Activated T-helper 2 cell treated with anti-CD3 and anti-CD28 coated beads, Interferon-gamma antibody, Interleukin-2, Interleukin-4, amounts not matched to agents 10 μg/mL and 5 μg/mL and 100 μg/mL, durations not matched to agents 14 hours and 24 hours and 36 hours (primary cell): Measurements from ENCODE around the gene LCP1. TPM values are rescaled to one million over a fixed set of nuclear protein-coding genes. Genes with fewer than 3 reads are reported as not detected.
A peak's percentile ranks its signal among the peaks of the same experiment; 100 is the strongest.

ENCODE experiments used
- DNase-seq: peaks from one replicate; pipeline ENCODE4 v3.0.0; 2021; ENCODE audit warnings: low spot score
- H3K27ac Mint-ChIP-seq: one replicate; pipeline ENCODE4 v1.8.0; 2021; ENCODE audit warnings: mixed read lengths
- H3K27me3 Mint-ChIP-seq: one replicate; pipeline ENCODE4 v1.8.0; 2021; ENCODE audit warnings: low read depth, mixed read lengths
- H3K36me3 Mint-ChIP-seq: one replicate; pipeline ENCODE4 v1.8.0; 2021; ENCODE audit warnings: low read depth, mixed read lengths
- H3K4me1 Mint-ChIP-seq: one replicate; pipeline ENCODE4 v1.8.0; 2021; ENCODE audit warnings: low read depth, mixed read lengths
- H3K4me3 Mint-ChIP-seq: one replicate; pipeline ENCODE4 v1.8.0; 2021; ENCODE audit warnings: low read depth, mild to moderate bottlenecking, moderate library complexity, mixed read lengths
- H3K9me3 Mint-ChIP-seq: one replicate; pipeline ENCODE4 v1.8.0; 2021; ENCODE audit warnings: mixed read lengths
- intact Hi-C: fragments of 100-400 bp; cut with micrococcal nuclease; formaldehyde crosslinking; loops from one replicate; pipeline ENCODE4 v1.15.1; 2023
- total RNA-seq: library from RNA; stranded (reverse); gene quantifications from 2 replicates; pipeline ENCODE4 v1.2.3, GENCODE V29; 2022

LCP1 gene
- total RNA-seq, 1 donor from 2014 or later, result 741 TPM

DNA sequence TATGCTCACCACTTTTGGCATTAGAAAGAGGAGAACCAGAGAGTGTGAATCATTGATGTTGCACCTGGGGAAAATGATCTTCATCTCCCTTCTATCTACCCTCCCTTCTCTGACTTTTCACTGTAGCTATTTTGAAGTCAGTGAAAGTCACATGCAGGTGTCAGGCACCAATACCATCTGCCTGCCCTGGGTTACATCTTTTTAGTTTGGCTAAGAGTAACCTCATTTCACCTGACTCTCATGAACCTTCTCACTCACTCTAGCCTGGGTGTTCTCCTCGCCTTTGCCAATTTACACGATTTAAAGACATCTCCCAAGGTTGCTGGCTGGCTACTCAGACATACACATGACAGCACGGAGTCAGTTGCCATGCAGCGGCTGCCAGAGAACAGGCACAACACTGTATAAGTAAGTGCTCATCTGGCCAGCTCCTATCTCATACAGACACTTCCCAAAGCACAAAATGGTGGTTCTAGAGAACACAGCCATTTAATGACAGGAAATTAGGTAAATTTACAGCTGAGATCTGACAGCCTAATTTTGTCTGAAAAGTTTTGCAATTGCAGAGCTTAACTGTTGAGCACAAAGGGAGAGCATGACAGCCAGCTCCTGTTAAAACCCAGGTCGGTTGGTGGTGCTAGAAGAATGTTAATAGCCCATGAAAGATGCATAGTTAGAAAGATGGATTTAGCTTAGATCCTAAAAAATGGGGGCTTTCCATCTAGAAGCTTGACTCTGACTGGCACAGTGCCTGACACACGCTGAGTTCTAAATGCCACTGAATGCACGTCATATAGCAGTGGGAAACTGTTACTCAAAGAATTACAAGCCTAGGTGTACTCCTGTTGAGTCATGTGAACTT lies 32.5 kb downstream of the LCP1 start:
- H3K27ac Mint-ChIP-seq, result peak overlapping the region; percentile 50
- H3K9me3 Mint-ChIP-seq, result no peaks in the 10 kb centered on the region
- intact Hi-C loops, result loop anchor here (5.0 to 10.0 kb wide), 2 partner anchors 33 to 635 kb away; partner anchors contain the start of gene LCP1
- H3K4me1 Mint-ChIP-seq, result peaks cover 43% of the 10 kb centered on the region
- H3K27me3 Mint-ChIP-seq, result no peaks in the 10 kb centered on the region
- H3K4me3 Mint-ChIP-seq, result no peak overlapping the region
- no peak for DNase-seq
- peaks cover 86% of the 10 kb centered on the region for H3K36me3 Mint-ChIP-seq

DNA sequence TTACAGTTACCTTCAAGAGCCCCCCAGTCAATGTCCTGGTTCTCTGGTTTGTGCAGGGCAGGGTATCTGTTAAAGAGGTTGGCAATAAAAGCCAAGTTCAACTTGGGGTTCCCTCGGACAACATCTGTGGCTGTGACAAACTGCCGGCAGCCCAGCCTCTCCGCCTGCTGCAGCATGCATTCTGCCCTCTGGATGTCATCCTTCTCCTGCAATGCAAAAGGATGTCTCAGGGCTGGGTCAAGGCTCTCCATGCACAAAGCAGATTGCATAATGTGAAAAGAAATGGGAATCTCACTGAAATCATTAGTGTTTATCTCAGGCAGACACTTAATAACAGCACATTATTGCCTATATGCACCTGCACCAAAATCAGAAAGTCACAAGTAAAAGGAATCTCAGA lies 35.1 kb downstream of the LCP1 start:
- DNase-seq, result no peak
- H3K27me3 Mint-ChIP-seq, result no peaks in the 10 kb centered on the region
- peaks cover 23% of the 10 kb centered on the region for H3K4me1 Mint-ChIP-seq
- intact Hi-C loops, result loop anchor here (5.0 to 10.0 kb wide), 2 partner anchors 35 to 632 kb away; partner anchors contain the start of gene LCP1
- H3K4me3 Mint-ChIP-seq, result no peak overlapping the region
- H3K27ac Mint-ChIP-seq, result no peak overlapping the region
- H3K9me3 Mint-ChIP-seq, result no peaks in the 10 kb centered on the region
- H3K36me3 Mint-ChIP-seq, result peaks cover 83% of the 10 kb centered on the region

DNA sequence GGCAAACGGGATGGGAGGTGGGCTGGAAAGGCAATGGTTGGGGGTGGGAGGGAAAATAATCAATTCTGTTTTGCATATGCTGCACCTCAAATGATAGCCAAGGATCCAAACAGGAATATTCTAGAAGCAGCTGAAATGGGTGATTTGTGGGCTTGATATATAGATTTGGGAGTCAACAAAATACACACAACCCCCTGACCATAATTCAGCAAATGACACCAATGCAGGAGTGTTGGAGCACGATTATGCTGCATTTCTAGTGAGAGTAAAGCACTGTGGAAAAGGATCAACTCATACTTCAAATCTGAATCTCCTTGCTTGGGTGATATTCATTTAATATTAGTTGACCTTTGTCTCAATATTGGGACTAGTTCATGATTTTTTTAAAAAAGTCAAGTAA lies 36.0 kb downstream of the LCP1 start:
- peaks cover 83% of the 10 kb centered on the region for H3K36me3 Mint-ChIP-seq
- H3K4me3 Mint-ChIP-seq, result no peak overlapping the region
- no peak for DNase-seq
- H3K27ac Mint-ChIP-seq, result no peak overlapping the region
- no peaks in the 10 kb centered on the region for H3K9me3 Mint-ChIP-seq
- no peaks in the 10 kb centered on the region for H3K27me3 Mint-ChIP-seq
- H3K4me1 Mint-ChIP-seq, result peaks cover 23% of the 10 kb centered on the region
- intact Hi-C loops, result loop anchor here (5.0 to 10.0 kb wide), 2 partner anchors 36 to 631 kb away; partner anchors contain the start of gene LCP1

DNA sequence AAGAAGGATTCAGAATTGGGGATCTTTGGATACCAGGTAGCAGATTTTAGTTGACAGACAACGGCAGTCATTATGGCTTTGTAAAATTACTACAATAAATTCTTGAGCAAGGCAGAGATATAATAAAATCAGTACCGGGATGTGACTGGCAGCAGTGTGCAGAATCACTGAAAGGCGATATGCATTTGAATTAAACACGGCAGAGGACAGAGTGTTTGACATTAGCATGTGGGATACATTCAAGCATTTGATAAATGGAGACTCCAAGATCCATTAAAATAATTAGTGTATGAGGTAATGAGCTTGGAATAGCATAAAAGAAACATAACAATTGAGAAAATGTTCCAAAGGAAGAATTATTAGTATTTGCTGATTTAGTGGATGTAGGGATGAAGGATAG lies 36.8 kb downstream of the LCP1 start:
- Mint-ChIP-seq H3K9me3 (no peaks in the 10 kb centered on the region), H3K4me1 (peaks cover 19% of the 10 kb centered on the region), H3K4me3 (no peak overlapping the region), H3K27ac (peak overlapping the region; percentile 14), H3K36me3 (peaks cover 83% of the 10 kb centered on the region), H3K27me3 (no peaks in the 10 kb centered on the region)
- DNase-seq, result no peak
- intact Hi-C loops, result loop anchor here (5.0 to 10.0 kb wide), 2 partner anchors 37 to 630 kb away; partner anchors contain the start of gene LCP1

DNA sequence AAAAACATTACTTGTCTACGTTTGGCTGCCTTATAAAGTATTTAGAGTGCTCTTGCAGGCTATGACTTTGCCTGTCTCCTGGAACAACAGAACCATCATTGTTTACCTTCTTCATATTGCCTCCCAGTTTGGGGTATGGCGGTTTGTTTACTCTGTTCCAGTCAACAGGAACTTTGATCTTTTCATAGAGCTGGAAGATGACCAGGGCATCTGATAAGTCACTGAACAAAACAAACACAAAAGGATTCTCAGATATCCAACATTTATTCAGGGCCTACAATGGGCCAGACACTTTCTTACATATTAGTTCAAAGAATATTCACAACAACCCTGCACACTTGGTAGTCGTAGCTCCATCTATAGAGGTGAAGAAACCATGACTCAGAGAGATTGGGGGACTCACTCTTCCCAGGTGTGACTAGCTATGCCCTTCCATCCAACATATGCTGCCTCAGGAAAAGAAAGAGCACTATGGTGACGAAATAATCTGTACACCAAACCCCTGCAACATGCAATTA lies 38.7 kb downstream of the LCP1 start:
- DNase-seq, result no peak
- Mint-ChIP-seq H3K4me3 (no peak overlapping the region), H3K4me1 (peaks cover 10% of the 10 kb centered on the region), H3K27me3 (no peaks in the 10 kb centered on the region), H3K27ac (peak overlapping the region; percentile 52), H3K9me3 (no peaks in the 10 kb centered on the region), H3K36me3 (peaks cover 83% of the 10 kb centered on the region)
- intact Hi-C loops, result loop anchor here (10.0 kb wide), 1 partner anchor 628 kb away; no protein-coding TSS in a partner anchor

DNA sequence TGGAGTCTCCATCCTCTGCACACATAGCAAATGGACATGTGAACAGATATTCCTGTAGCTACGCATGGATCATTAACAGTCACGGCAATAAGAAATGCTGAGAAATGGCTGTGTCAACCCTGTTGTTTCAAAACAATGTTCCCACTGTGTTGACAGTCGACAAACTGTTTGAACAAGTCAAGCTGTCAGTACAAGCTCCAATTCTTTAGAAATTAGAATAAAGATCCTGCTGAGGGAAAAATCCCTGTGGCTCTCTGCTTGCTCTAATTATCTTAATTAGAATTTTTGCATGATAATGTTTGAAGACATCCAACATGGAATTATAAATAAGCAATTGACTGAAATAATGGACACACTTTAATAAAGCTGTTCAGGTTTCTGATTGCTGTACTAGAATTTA lies 39.2 kb downstream of the LCP1 start:
- no peak overlapping the region for H3K27ac Mint-ChIP-seq
- H3K4me3 Mint-ChIP-seq, result no peak overlapping the region
- no peaks in the 10 kb centered on the region for H3K9me3 Mint-ChIP-seq
- H3K27me3 Mint-ChIP-seq, result no peaks in the 10 kb centered on the region
- H3K4me1 Mint-ChIP-seq, result peaks cover 12% of the 10 kb centered on the region
- intact Hi-C loops, result loop anchor here (10.0 kb wide), 1 partner anchor 628 kb away; no protein-coding TSS in a partner anchor
- DNase-seq, result no peak
- peaks cover 83% of the 10 kb centered on the region for H3K36me3 Mint-ChIP-seq

DNA sequence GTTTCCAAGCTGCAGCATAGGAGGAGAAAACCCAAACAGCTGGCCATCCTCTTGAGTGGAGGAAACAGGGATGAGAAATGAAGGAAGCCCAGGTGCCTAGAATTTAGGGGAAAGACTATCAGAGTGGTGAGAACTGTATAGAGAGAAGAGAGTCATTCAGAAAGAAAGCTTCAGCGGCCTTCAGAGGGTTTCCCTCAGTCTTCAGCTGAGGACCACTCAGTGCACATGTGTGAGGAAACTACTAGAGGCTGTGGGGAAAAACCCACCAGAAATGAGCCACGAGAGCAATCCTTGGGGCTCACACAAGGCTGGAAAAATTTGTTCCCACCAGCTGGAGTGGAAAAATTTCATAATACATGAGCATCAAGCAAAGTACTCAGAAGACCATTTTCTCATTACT lies 41.9 kb downstream of the LCP1 start:
- H3K36me3 Mint-ChIP-seq, result peaks cover 86% of the 10 kb centered on the region
- no peaks in the 10 kb centered on the region for H3K9me3 Mint-ChIP-seq
- H3K27me3 Mint-ChIP-seq, result no peaks in the 10 kb centered on the region
- no peak for DNase-seq
- intact Hi-C loops, result loop anchor here (10.0 kb wide), 1 partner anchor 625 kb away; no protein-coding TSS in a partner anchor
- H3K4me1 Mint-ChIP-seq, result peaks cover 11% of the 10 kb centered on the region
- H3K4me3 Mint-ChIP-seq, result no peak overlapping the region
- H3K27ac Mint-ChIP-seq, result peak overlapping the region; percentile 62

DNA sequence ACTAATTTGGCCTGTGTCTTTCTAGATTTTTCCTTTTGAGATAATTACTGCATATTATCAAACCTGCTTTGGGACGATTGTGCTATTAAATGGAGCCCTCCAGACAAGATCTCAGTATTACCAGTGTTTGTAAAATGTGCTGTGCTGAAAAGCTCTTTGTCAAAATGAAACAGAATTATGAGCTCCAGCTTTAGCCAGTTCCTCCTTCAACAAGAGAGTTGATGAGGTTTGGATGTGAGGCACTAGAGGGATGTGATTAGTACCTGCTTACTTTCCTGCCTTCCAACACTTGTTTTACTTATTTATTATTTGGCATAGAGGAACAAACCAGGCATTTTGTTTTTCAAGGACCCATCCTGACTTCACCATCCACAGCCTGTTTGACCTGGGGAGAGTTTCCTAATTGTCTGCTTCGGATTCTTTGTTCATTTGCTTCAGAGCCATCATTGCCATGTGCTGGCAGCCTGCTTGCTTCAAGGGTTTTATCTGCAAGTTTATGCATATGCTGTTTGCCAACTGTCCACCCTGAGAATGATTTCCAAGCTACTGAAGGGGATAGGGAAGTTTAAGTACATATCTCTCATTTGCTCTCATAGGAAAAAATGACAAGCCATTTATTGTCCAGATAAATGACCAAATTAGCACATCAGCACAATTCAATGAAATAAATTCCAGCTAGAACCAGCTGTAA lies 44.2 kb downstream of the LCP1 start:
- H3K27me3 Mint-ChIP-seq, result no peaks in the 10 kb centered on the region
- peaks cover 85% of the 10 kb centered on the region for H3K36me3 Mint-ChIP-seq
- H3K27ac Mint-ChIP-seq, result peak overlapping the region; percentile 20
- intact Hi-C loops, result no loop called here
- H3K4me1 Mint-ChIP-seq, result peaks cover 9% of the 10 kb centered on the region
- no peaks in the 10 kb centered on the region for H3K9me3 Mint-ChIP-seq
- H3K4me3 Mint-ChIP-seq, result no peak overlapping the region
- DNase-seq, result no peak

DNA sequence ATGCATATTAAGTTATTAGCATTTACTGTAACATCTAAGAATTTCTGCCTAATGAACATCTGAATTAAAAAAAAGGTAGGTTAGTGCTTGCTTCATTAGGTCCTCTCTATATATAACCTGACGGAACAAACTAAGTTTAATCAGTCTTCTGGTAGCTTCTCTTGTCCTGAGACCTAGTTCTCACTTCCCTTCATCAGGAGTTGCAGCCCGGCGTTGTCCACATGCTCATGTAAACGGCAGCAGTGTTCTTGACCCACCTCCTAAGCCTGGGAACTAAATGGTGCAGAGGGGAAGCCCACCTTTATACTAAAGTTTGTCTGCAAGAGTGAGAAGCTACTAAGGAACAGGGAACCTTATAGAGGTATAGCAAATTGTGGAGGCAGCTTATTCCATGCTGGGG lies 45.3 kb downstream of the LCP1 start:
- Mint-ChIP-seq H3K4me1 (peaks cover 10% of the 10 kb centered on the region), H3K27me3 (no peaks in the 10 kb centered on the region), H3K9me3 (no peaks in the 10 kb centered on the region), H3K4me3 (no peak overlapping the region), H3K27ac (no peak overlapping the region), H3K36me3 (peaks cover 85% of the 10 kb centered on the region)
- intact Hi-C loops, result no loop called here
- no peak for DNase-seq

DNA sequence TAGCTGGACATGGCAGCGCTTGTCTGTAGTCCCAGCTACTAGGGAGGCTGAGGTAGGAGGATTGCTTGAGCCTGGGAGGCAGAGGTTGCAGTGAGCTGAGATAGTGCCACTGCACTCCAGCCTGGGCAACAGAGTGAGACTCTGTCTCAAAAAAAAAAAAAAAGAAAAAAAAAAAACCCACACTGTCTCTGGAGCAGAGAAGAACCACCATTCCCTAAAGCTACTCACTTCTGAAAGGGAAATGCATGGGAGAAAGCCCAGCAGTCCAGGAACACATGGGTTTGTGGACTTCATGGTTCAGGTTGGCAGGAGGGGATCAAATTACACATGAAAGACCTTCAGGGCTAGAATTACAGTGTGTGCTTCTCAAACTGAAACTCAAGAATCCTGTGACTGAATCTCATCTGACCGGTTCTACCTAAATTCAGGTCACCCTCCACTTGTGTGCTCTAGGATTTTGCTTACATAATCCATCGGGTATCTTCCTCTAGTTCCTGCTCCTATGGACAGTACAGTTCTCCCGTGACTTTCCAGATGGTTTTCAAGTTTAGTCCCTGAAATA lies 46.9 kb downstream of the LCP1 start:
- Mint-ChIP-seq H3K9me3 (no peaks in the 10 kb centered on the region), H3K36me3 (peaks cover 86% of the 10 kb centered on the region), H3K27me3 (no peaks in the 10 kb centered on the region), H3K27ac (peak overlapping the region; percentile 59), H3K4me1 (peaks cover 9% of the 10 kb centered on the region), H3K4me3 (no peak overlapping the region)
- no peak for DNase-seq
- intact Hi-C loops, result no loop called here

DNA sequence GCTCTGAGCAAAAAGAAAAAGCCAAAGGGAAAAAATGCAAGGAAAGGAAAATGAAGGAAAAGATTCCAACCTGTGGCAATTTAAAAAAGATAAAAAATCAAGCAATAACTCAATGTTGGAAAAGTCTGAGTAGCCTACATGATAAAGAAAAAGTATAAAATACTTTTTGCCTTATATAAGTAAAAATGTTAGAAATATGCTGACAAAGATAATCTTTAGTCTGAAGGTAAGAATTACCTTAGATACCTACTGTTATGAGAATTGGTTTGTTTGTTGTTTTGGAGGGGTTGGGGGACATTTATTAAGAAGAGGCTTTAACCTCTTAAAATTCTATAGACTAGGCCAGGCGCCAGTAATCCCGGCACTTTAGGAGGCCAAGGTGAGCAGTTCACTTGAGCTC lies 47.5 kb downstream of the LCP1 start:
- no peak for DNase-seq
- Mint-ChIP-seq H3K4me1 (peaks cover 9% of the 10 kb centered on the region), H3K27me3 (no peaks in the 10 kb centered on the region), H3K9me3 (no peaks in the 10 kb centered on the region), H3K4me3 (no peak overlapping the region), H3K36me3 (peaks cover 87% of the 10 kb centered on the region), H3K27ac (peak overlapping the region; percentile 26)
- intact Hi-C loops, result no loop called here

DNA sequence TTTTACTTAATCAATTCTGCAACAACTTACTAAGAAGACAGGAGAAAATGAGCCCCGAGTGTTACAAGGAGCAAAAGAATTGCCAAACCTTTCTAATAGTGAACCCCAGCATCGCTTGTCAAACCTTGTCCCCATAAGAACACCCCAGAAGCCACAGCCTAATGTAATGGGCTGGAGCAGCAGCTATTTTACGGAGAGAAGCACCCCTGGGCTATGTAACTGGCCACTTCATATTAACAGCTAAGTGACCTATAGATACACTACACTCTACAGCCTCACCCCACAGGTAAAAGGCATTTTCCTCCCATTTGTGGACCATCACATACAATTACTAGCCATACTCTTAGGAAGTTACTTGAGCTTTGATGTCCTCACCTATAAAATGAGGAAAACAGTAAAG lies 49.9 kb downstream of the LCP1 start:
- H3K9me3 Mint-ChIP-seq, result no peaks in the 10 kb centered on the region
- intact Hi-C loops, result no loop called here
- H3K4me3 Mint-ChIP-seq, result no peak overlapping the region
- H3K4me1 Mint-ChIP-seq, result peaks cover 8% of the 10 kb centered on the region
- no peak for DNase-seq
- H3K27ac Mint-ChIP-seq, result no peak overlapping the region
- peaks cover 93% of the 10 kb centered on the region for H3K36me3 Mint-ChIP-seq
- no peaks in the 10 kb centered on the region for H3K27me3 Mint-ChIP-seq
